PFSK-1 (cell line): ENCODE results near the gene EFNA2.

ENCODE experiments used
- POLR2AphosphoS5 ChIP-seq: IDR thresholded peaks from 2 replicates; pipeline ENCODE4 v1.6.1; 2012; ENCODE audit warnings: low read depth, mild to moderate bottlenecking, control low read depth, low read length, moderate library complexity
- SIN3A ChIP-seq: IDR thresholded peaks from 2 replicates; pipeline ENCODE4 v1.6.1; 2012; ENCODE audit warnings: mild to moderate bottlenecking, low read length, moderate library complexity, borderline replicate concordance; ENCODE audit not compliant: insufficient read depth

DNA sequence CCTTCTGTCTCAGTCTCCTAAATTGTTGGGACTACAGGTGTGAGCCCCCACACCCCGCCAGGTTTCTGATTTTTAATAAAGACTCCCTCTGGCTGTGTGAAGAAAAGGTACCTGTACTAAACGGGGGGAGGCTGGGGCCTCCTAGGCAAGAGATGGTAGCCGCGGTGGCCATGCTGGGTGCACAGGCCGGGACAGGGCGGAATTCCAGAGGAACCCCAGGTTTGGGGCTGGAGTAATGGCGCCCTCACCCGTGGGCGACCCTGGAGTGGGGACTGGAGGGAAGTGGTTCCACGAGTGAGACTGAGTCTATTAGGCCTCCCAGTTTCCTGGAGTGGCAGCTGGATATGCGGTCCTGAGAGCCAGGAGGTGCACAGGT lies 46.3 kb upstream of the EFNA2 start:
- no peak for TF ChIP-seq POLR2AphosphoS5
- TF ChIP-seq SIN3A, result no peak
